CD14-positive monocyte (primary cell): ENCODE measurements around the gene NFATC2. TPM values are rescaled to one million over a fixed set of nuclear protein-coding genes. Genes with fewer than 3 reads are reported as not detected.

ENCODE experiments used
- DNase-seq, 3 donors: peaks; one replicate each; pipeline ENCODE4 v3.0.0-alpha.2; 2011 to 2022
- H2AFZ ChIP-seq: 2 replicates; pipeline ENCODE4 v1.6.0; 2012; ENCODE audit warnings: mild to moderate bottlenecking, low read depth, low read length, inconsistent platforms; ENCODE audit not compliant: insufficient read depth, poor library complexity, severe bottlenecking
- H3K27ac ChIP-seq, 2 donors: 1 replicate in 1 of 2; 2 replicates in 1 of 2; pipeline ENCODE4 v1.5.1; 2012 to 2013; ENCODE audit warnings: low read length in 2 of 2, control low read depth in 1 of 2, inconsistent platforms in 1 of 2, low read depth in 1 of 2, mild to moderate bottlenecking in 1 of 2
- H3K27me3 ChIP-seq, 2 donors: one replicate each; pipeline versions ENCODE4 v1.6.0 to v1.6.1; 2011 to 2013; ENCODE audit warnings: low read length in 2 of 2; ENCODE audit not compliant: control insufficient read depth in 2 of 2, insufficient read depth in 2 of 2
- H3K36me3 ChIP-seq, 2 donors: replicated peaks in 1 of 2; 1 replicate in 1 of 2; 2 replicates in 1 of 2; pipeline versions ENCODE4 v1.5.1 to v1.6.1; 2012 to 2013; ENCODE audit warnings: low read length in 2 of 2, control low read depth in 1 of 2, inconsistent platforms in 1 of 2, mild to moderate bottlenecking in 1 of 2; ENCODE audit not compliant: insufficient read depth in 2 of 2, control insufficient read depth in 1 of 2
- H3K4me1 ChIP-seq, 2 donors: 1 replicate in 1 of 2; 2 replicates in 1 of 2; pipeline versions ENCODE4 v1.5.1 to v1.6.1; 2012 to 2013; ENCODE audit warnings: low read length in 2 of 2, control low read depth in 1 of 2, inconsistent platforms in 1 of 2, mild to moderate bottlenecking in 1 of 2, moderate library complexity in 1 of 2; ENCODE audit not compliant: insufficient read depth in 2 of 2, control insufficient read depth in 1 of 2
- H3K4me2 ChIP-seq: replicated peaks from 2 replicates; pipeline ENCODE3; 2012; ENCODE audit warnings: low read length, moderate library complexity, mild to moderate bottlenecking; ENCODE audit not compliant: poor library complexity, severe bottlenecking; ENCODE audit errors: extremely low read depth
- H3K4me3 ChIP-seq, 3 experiments: fragments of 200-600 bp in 1 of 3; sonication (generic) in 1 of 3; replicated peaks in 1 of 3; 1 replicate in 2 of 3; 2 replicates in 1 of 3; pipeline ENCODE4 v1.5.1; 2011 to 2013; ENCODE audit warnings: low read length in 3 of 3, mild to moderate bottlenecking in 3 of 3, control low read depth in 2 of 3, low read depth in 2 of 3, inconsistent platforms in 1 of 3, moderate library complexity in 1 of 3
- H3K79me2 ChIP-seq: 2 replicates; pipeline ENCODE4 v1.6.0; 2012; ENCODE audit warnings: mild to moderate bottlenecking, control low read depth, inconsistent platforms, low read length, moderate library complexity; ENCODE audit not compliant: insufficient read depth
- H3K9ac ChIP-seq: 2 replicates; pipeline ENCODE4 v1.6.0; 2017; ENCODE audit warnings: low read length, mild to moderate bottlenecking; ENCODE audit not compliant: insufficient read depth, poor library complexity, severe bottlenecking
- H3K9me3 ChIP-seq, 2 donors: replicated peaks in 1 of 2; 1 replicate in 1 of 2; 2 replicates in 1 of 2; pipeline versions ENCODE4 v1.5.1 to v1.6.1; 2012 to 2013; ENCODE audit warnings: low read length in 2 of 2, control low read depth in 1 of 2; ENCODE audit not compliant: control insufficient read depth in 1 of 2, insufficient read depth in 1 of 2
- H4K20me1 ChIP-seq: 2 replicates; pipeline ENCODE4 v1.6.0; 2012; ENCODE audit warnings: mild to moderate bottlenecking, low read length, control low read depth, moderate library complexity; ENCODE audit not compliant: insufficient read depth
- H3K27ac Mint-ChIP-seq, 7 donors: one replicate each; pipeline ENCODE4 v1.8.0; 2020; ENCODE audit warnings: mild to moderate bottlenecking in 7 of 7, mixed read lengths in 7 of 7, moderate library complexity in 6 of 7, inconsistent platforms in 2 of 7
- H3K27me3 Mint-ChIP-seq, 3 donors: one replicate each; pipeline ENCODE4 v1.8.0; 2021 to 2022; ENCODE audit warnings: low read depth in 3 of 3, mild to moderate bottlenecking in 3 of 3, mixed read lengths in 3 of 3, moderate library complexity in 3 of 3, inconsistent platforms in 1 of 3
- H3K36me3 Mint-ChIP-seq, 2 donors: one replicate each; pipeline ENCODE4 v1.8.0; 2020; ENCODE audit warnings: mixed read lengths in 2 of 2, inconsistent platforms in 1 of 2, mild to moderate bottlenecking in 1 of 2
- H3K4me1 Mint-ChIP-seq: one replicate; pipeline ENCODE4 v1.8.0; 2020; ENCODE audit warnings: mild to moderate bottlenecking, mixed read lengths
- H3K4me3 Mint-ChIP-seq, 2 donors: one replicate each; pipeline ENCODE4 v1.8.0; 2020; ENCODE audit warnings: mild to moderate bottlenecking in 2 of 2, mixed read lengths in 2 of 2, moderate library complexity in 1 of 2
- H3K9me3 Mint-ChIP-seq, 7 donors: one replicate each; pipeline ENCODE4 v1.8.0; 2020 to 2022; ENCODE audit warnings: mixed read lengths in 7 of 7, mild to moderate bottlenecking in 6 of 7, moderate library complexity in 6 of 7, inconsistent platforms in 2 of 7
- WGBS: methylation state at CpG from one replicate; pipeline ENCODE4 v1.1.5; 2013; ENCODE audit warnings: missing lambda C conversion rate; ENCODE audit not compliant: insufficient coverage; 5-methylcytosine and 5-hydroxymethylcytosine counted together
- intact Hi-C, 2 donors: fragments of 100-400 bp; cut with micrococcal nuclease; formaldehyde crosslinking; loops; one replicate each; pipeline versions ENCODE4 v1.15.0 to v1.15.1; 2023
- polyA plus RNA-seq, 3 donors: library from polyadenylated mRNA; depleted of rRNA in 1 of 3; unstranded in 2 of 3; stranded (reverse) in 1 of 3; fragments of 300-500 nt in 2 of 3; fragments of >200 nt in 1 of 3; fragmentation: Illumina TruSeq in 2 of 3; gene quantifications; 1 replicate in 2 of 3; 2 replicates in 1 of 3; pipeline ENCODE4 v1.2.3, GENCODE V29; 2012 to 2021
- TF ChIP-seq, protein P1 (sequence below): fragments of 200-600 bp; IDR thresholded peaks from one replicate; pipeline ENCODE4 v1.8.0; 2022; ENCODE audit warnings: antibody characterized with exemption, mild to moderate bottlenecking

Gene NFATC2
- polyA plus RNA-seq, 3 donors: 0.03 to 0.18 (median 0.11) TPM

- no peaks in the 10 kb centered on the region for H3K36me3 ChIP-seq
- Mint-ChIP-seq H3K4me3 (no peak overlapping the region), H3K9me3 (peaks cover 0 to 4% (median 0%) of the 10 kb centered on the region in 7 donors), H3K27me3 (peaks cover 9 to 17% (median 14%) of the 10 kb centered on the region in 3 donors), H3K36me3 (no peaks in the 10 kb centered on the region), H3K4me1 (no peaks in the 10 kb centered on the region), H3K27ac (no peak overlapping the region)
- no peak overlapping the region for H3K4me2 ChIP-seq
- H2AFZ ChIP-seq: no peak overlapping the region
- peaks cover 1 to 3% of the 10 kb centered on the region in 2 donors for H3K27me3 ChIP-seq
- DNase-seq: no peak
- no peaks in the 10 kb centered on the region for H3K4me1 ChIP-seq
- no peaks in the 10 kb centered on the region for H4K20me1 ChIP-seq
- no peak overlapping the region for H3K9ac ChIP-seq
- H3K79me2 ChIP-seq: no peaks in the 10 kb centered on the region
- WGBS: 98% methylated on average over 4 of the region's 4 CpGs
- TF ChIP-seq, protein P1, sequence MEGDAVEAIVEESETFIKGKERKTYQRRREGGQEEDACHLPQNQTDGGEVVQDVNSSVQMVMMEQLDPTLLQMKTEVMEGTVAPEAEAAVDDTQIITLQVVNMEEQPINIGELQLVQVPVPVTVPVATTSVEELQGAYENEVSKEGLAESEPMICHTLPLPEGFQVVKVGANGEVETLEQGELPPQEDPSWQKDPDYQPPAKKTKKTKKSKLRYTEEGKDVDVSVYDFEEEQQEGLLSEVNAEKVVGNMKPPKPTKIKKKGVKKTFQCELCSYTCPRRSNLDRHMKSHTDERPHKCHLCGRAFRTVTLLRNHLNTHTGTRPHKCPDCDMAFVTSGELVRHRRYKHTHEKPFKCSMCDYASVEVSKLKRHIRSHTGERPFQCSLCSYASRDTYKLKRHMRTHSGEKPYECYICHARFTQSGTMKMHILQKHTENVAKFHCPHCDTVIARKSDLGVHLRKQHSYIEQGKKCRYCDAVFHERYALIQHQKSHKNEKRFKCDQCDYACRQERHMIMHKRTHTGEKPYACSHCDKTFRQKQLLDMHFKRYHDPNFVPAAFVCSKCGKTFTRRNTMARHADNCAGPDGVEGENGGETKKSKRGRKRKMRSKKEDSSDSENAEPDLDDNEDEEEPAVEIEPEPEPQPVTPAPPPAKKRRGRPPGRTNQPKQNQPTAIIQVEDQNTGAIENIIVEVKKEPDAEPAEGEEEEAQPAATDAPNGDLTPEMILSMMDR: no peak
- H3K27ac ChIP-seq: no peak overlapping the region
- no peak overlapping the region for H3K4me3 ChIP-seq
- intact Hi-C loops: no loop called here
- H3K9me3 ChIP-seq: no peaks in the 10 kb centered on the region
These were observed 7.0 kb upstream of the NFATC2 start for GRCh38 chr20:51549474-51549873.

- Histone ChIP-seq H4K20me1 (no peaks in the 10 kb centered on the region), H3K4me1 (peaks cover 1 to 2% of the 10 kb centered on the region in 2 donors), H3K79me2 (no peaks in the 10 kb centered on the region), H3K9ac (no peak overlapping the region), H3K27me3 (peaks cover 11 to 16% of the 10 kb centered on the region in 2 donors), H3K4me3 (no peak overlapping the region), H3K9me3 (no peaks in the 10 kb centered on the region), H3K4me2 (no peak overlapping the region), H2AFZ (no peak overlapping the region), H3K36me3 (no peaks in the 10 kb centered on the region), H3K27ac (no peak overlapping the region)
- intact Hi-C loops: no loop called here
- Mint-ChIP-seq H3K36me3 (no peaks in the 10 kb centered on the region), H3K27me3 (peaks cover 20 to 27% (median 24%) of the 10 kb centered on the region in 3 donors), H3K9me3 (peaks cover 0 to 6% (median 2%) of the 10 kb centered on the region in 7 donors), H3K27ac (no peak overlapping the region), H3K4me3 (no peak overlapping the region), H3K4me1 (peaks cover 4% of the 10 kb centered on the region)
- 98% methylated on average over 5 of the region's 7 CpGs for WGBS
- TF ChIP-seq, protein P1: no peak
- no peak for DNase-seq
These were observed 5.4 kb upstream of the NFATC2 start for GRCh38 chr20:51547951-51548350.
